ENCODE results near the gene OR51V1.
"Not testable (repeated sequence)": the region's sequence is repeated elsewhere in the genome, so short reads cannot be mapped to it uniquely, and the experiment has no call there.

Gene OR51V1

DNA sequence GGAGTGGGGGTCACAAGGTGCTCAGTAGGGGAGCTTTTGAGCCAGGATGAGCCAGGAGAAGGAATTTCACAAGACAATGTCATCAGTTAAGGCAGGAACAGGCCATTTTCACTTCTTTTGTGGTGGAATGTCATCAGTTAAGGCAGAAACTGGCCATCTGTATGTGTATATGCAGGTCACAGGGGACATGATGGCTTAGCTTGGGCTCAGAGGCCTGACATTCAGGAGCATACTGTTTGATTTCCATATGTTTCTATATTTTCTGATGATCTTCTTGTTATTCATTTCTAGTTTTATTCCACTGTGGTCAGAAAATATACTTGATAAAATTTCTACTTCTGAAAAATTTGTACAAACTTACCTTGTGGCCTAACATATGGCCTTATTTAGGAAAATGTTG is 34.6 kb downstream of the OR51V1 start:
- DNase-seq (ENCODE audit: low read depth): not testable (repeated sequence)

DNA sequence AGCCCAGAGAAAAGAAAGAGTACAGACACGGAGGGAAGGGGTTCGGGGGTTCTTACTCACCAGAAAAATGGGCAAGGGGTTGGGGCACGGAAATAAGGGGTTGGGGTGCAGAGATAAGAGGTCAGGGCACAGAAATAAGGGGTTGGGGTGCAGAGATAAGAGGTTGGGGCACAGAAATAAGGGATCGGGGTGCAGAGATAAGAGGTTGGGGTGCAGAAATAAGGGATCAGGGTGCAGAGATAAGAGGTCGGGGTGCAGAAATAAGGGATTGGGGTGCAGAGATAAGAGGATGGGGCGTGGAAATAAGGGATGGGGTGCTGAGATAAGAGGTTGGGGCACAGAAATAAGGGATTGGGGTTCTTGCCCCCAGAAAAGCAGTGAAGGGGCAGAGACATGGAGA is 35.7 kb downstream of the OR51V1 start:
- DNase-seq (ENCODE audit: low read depth): not testable (repeated sequence)

- not testable (repeated sequence) for DNase-seq (ENCODE audit: low read depth)
Observed at GRCh38 chr11:5161045-5161444, 39.4 kb downstream of the OR51V1 start.

DNA sequence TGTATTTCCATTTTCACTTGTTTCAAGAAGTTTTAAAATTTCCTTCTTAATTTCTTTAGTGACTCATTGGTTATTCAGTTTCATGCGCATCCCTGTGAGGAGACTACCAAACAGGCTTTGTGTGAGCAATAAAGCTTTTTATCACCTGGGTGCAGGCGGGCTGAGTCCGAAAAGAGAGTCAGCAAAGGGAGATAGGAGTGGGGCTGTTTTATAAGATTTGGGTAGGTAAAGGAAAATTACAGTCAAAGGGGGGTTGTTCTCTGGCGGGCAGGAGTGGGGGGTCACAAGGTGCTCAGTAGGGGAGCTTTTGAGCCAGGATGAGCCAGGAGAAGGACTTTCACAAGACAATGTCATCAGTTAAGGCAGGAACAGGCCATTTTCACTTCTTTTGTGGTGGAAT is 40.3 kb downstream of the OR51V1 start:
- DNase-seq (ENCODE audit: low read depth): not testable (repeated sequence)

- no peak for DNase-seq (ENCODE audit: low read depth)
Observed at GRCh38 chr11:5159806-5160205, 40.7 kb downstream of the OR51V1 start.

DNA sequence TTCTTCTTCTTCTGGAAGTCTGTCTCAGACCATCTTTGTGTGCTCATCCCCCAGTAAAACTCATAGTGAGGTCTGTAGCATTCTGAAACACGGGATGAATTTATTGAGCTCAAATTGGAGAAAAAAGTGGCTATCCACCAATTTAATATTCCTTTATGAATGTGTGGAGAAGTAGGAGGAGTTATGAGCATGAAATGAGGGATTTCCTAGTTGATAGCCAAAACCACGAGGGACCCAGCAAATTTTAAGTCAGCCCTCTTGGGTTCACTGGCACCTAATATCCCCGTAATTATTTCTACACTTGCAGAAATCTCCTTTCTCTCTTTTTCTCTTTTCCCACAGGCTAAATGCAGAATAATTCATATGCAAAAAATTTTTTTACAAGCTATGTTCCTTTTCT is 45.8 kb downstream of the OR51V1 start, which contains the start of gene OR52A1:
Gene OR52A1, minus strand, starts transcription at position 101 of the 400 bp plus-strand sequence. CDS start 2,388 bp downstream, outside the sequence.
- DNase-seq (ENCODE audit: low read depth): no peak

- no peak for DNase-seq (ENCODE audit: low read depth)
Observed at GRCh38 chr11:5153574-5154431, 46.7 kb downstream of the OR51V1 start.

DNA sequence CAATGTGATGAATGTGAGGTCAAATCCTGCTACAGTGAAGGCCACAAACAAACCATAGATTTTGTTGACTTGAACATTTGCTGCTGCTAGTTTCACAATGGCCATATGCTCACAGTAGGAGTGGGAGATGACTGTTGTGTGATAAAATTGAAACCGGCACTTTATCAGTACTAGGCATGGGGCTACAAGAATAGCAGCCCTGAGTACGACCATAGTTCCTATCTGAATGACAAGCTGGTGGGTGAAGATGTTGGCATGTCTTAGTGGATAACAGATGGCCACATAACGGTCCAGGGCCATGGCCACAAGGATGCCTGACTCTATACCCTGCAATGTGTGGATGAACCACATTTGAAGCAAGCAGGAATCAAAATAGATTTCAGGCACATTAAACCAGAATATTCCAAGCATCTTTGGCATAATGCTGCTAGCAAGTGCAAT is 48.7 kb downstream of the OR51V1 start:
- no peak for DNase-seq (ENCODE audit: low read depth)
